SU-DHL-6 (cell line): ENCODE measurements around the gene SGIP1.

Experiments used
- CTCF ChIP-seq: fragments of 200-600 bp; sonication (generic); IDR thresholded peaks from one replicate; pipeline ENCODE4 v1.5.1; 2017; ENCODE audit warnings: antibody characterized with exemption, mild to moderate bottlenecking, low read length, moderate library complexity; ENCODE audit not compliant: insufficient read depth, poor library complexity, severe bottlenecking
- EZH2phosphoT487 ChIP-seq: fragments of 200-600 bp; sonication (generic), shearing (Covaris generic); conservative IDR thresholded peaks from 2 replicates; pipeline ENCODE4 v1.6.1; 2018; ENCODE audit warnings: mild to moderate bottlenecking, antibody characterized with exemption, low read length, moderate library complexity, mixed read lengths

GRCh38 chr1:66528580-66528979, 5.4 kb upstream of the SGIP1 start:
- no peak for TF ChIP-seq CTCF
- TF ChIP-seq EZH2phosphoT487, result no peak
